Gastroesophageal sphincter (tissue), 3 donors: ENCODE measurements around the gene MEGF6.

Experiments used
- CTCF ChIP-seq, 4 experiments: fragments of 200-600 bp in 2 of 4; fragments of 450-650 bp in 2 of 4; sonication (generic) in 1 of 4; IDR thresholded peaks; one replicate each; pipeline ENCODE4 v1.5.1; 2017 to 2019; ENCODE audit warnings: antibody characterized with exemption in 4 of 4, mild to moderate bottlenecking in 2 of 4, moderate library complexity in 2 of 4
- EP300 ChIP-seq: sonication (generic); formaldehyde crosslinking; IDR thresholded peaks from one replicate; pipeline ENCODE4 v1.6.1; 2017; ENCODE audit warnings: antibody characterized with exemption, mild to moderate bottlenecking
- POLR2A ChIP-seq, 2 donors: fragments of 450-650 bp; IDR thresholded peaks; one replicate each; pipeline ENCODE4 v1.6.1; 2017; ENCODE audit warnings: antibody characterized with exemption in 2 of 2, mild to moderate bottlenecking in 2 of 2, moderate library complexity in 1 of 2
- POLR2AphosphoS5 ChIP-seq: sonication (generic); formaldehyde crosslinking; IDR thresholded peaks from one replicate; pipeline ENCODE4 v1.6.1; 2017; ENCODE audit warnings: antibody characterized with exemption

- no peak for TF ChIP-seq EP300
- no peak for TF ChIP-seq CTCF (IDR thresholded peaks at IDR 0.05)
- no peak for TF ChIP-seq POLR2A (IDR thresholded peaks at IDR 0.05)
- no peak for TF ChIP-seq POLR2AphosphoS5
Measured at GRCh38 chr1:3531928-3532327, 79.4 kb downstream of the MEGF6 start.
